Measurements from ENCODE around the gene COBL. TPM values are rescaled to one million over a fixed set of nuclear protein-coding genes. Genes with fewer than 3 reads are reported as not detected.
A peak's percentile ranks its signal among the peaks of the same experiment; 100 is the strongest.

The COBL gene
- total RNA-seq, 6 experiments from 2014 or later, result 21.5 to 35.9 (median 24.6) TPM

DNA sequence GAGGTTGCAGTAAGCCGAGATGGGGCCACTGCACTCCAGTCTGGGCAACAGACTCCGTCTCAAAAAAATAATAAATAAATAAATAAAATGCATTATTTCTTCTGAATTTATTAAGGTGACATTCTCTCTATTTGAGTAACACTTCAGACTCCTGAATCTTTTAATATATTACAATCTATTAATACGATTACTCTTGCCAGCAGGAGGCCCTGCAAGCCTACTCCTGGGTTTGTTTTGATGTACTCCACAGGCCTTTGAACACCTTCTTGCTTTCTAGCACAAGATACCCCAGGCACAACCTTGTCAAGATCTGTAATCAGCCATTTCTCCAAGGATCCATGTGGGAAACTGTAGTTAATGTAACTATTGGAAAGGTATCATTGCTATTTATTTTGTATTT lies 63.5 kb downstream of the COBL start:
- intact Hi-C loops (cut with DNase I), result no loop called here
- Histone ChIP-seq H3K9me3 (no peaks in the 10 kb centered on the region), H3K27ac (no peak overlapping the region), H3K27me3 (no peaks in the 10 kb centered on the region), H3K4me1 (peaks cover 0 to 6% (median 0%) of the 10 kb centered on the region in 4 donors), H3K36me3 (no peaks in the 10 kb centered on the region), H3K4me3 (no peak overlapping the region)
- WGBS (ENCODE audit: insufficient coverage, low coverage, low lambda C conversion rate, missing lambda C conversion rate), result 83% methylated on average over 3 of the region's 3 CpGs
- no peak for DNase-seq
- peak; percentile 24 to 60 (median 55) for ATAC-seq
- TF ChIP-seq, protein P1, sequence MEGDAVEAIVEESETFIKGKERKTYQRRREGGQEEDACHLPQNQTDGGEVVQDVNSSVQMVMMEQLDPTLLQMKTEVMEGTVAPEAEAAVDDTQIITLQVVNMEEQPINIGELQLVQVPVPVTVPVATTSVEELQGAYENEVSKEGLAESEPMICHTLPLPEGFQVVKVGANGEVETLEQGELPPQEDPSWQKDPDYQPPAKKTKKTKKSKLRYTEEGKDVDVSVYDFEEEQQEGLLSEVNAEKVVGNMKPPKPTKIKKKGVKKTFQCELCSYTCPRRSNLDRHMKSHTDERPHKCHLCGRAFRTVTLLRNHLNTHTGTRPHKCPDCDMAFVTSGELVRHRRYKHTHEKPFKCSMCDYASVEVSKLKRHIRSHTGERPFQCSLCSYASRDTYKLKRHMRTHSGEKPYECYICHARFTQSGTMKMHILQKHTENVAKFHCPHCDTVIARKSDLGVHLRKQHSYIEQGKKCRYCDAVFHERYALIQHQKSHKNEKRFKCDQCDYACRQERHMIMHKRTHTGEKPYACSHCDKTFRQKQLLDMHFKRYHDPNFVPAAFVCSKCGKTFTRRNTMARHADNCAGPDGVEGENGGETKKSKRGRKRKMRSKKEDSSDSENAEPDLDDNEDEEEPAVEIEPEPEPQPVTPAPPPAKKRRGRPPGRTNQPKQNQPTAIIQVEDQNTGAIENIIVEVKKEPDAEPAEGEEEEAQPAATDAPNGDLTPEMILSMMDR (IDR thresholded peaks at IDR 0.05), result peak in 3 of 4 donors; percentile 24 to 28 (median 25)
- TF ChIP-seq POLR2A (IDR thresholded peaks at IDR 0.05), result no peak

DNA sequence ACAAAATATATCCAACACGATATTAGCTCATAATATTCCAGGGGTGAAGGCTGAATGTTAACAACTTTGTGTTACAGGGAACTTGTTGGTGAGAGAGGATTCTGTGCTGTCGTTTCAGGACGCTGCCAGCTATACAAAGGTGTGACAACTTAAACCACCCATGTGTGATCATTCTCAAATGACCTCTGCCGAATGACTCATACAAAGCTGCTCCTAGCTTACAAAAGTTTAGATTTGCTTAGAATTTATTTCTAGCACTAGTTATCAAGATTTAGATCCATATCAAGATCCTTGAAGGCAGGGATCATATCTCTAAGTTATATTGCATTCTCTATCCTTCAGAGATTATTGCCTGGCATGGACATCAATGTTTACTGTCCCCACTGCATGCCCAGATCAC lies 65.3 kb downstream of the COBL start:
- intact Hi-C loops (cut with DNase I), result no loop called here
- Histone ChIP-seq H3K36me3 (no peaks in the 10 kb centered on the region), H3K27me3 (no peaks in the 10 kb centered on the region), H3K4me3 (no peak overlapping the region), H3K4me1 (peaks cover 0 to 6% (median 0%) of the 10 kb centered on the region in 4 donors), H3K9me3 (no peaks in the 10 kb centered on the region), H3K27ac (no peak overlapping the region)
- peak in 3 of 4 donors; percentile 20 to 51 (median 48) for ATAC-seq
- no peak for TF ChIP-seq POLR2A (IDR thresholded peaks at IDR 0.05)
- TF ChIP-seq, protein P1 (IDR thresholded peaks at IDR 0.05), result no peak
- DNase-seq, result no peak
- 74% methylated on average over 4 of the region's 4 CpGs for WGBS (ENCODE audit: insufficient coverage, low coverage, low lambda C conversion rate, missing lambda C conversion rate)

DNA sequence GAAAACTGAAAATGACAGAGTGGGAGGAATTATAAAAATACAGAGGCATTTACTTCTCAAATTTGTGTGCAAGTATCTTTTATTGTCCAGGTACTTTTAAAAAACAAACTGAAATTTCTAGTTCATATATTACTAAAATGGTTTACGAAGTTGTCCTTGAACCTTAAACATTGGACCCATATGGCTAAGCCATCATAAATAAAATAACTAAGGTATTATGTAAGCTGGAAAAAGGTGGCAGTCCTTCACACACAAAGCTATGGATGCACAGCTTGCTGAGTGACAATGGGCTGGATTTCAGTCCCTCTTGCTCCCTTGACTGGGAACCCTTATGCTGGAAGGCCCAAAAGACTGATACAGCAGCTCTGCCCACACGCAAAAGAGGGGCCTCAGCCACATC lies 66.1 kb downstream of the COBL start:
- TF ChIP-seq, protein P1 (IDR thresholded peaks at IDR 0.05), result no peak
- no peak for TF ChIP-seq POLR2A (IDR thresholded peaks at IDR 0.05)
- intact Hi-C loops (cut with DNase I), result no loop called here
- Histone ChIP-seq H3K27ac (no peak overlapping the region), H3K27me3 (no peaks in the 10 kb centered on the region), H3K36me3 (no peaks in the 10 kb centered on the region), H3K9me3 (no peaks in the 10 kb centered on the region), H3K4me1 (peaks cover 0 to 6% (median 0%) of the 10 kb centered on the region in 4 donors), H3K4me3 (no peak overlapping the region)
- no peak for ATAC-seq
- 57% methylated on average over 2 of the region's 2 CpGs for WGBS (ENCODE audit: insufficient coverage, low coverage, low lambda C conversion rate, missing lambda C conversion rate)
- DNase-seq, result no peak

DNA sequence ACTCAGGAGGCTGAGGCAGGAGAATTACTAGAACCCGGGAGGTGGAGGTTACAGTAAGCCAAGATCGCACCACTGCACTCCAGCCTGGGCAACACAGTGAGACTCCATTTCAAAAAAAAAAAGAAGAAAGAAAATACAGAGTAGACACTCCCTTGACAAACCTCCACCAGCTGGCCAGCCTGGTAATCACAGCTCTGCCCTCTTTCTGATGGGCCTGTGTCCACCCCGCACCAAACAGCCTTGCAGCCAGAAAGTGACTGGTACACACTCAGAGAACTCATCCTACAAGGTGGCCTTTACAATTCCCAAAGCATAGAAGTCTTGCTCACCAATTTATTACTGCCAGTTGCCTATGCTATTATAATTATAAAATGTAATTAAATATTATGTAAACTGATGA lies 66.6 kb downstream of the COBL start:
- H3K4me1 ChIP-seq, result peaks cover 0 to 6% (median 0%) of the 10 kb centered on the region in 4 donors
- 93% methylated on average over 3 of the region's 3 CpGs for WGBS (ENCODE audit: insufficient coverage, low coverage, low lambda C conversion rate, missing lambda C conversion rate)
- no peak overlapping the region for H3K27ac ChIP-seq
- intact Hi-C loops (cut with DNase I), result no loop called here
- no peak for TF ChIP-seq POLR2A (IDR thresholded peaks at IDR 0.05)
- TF ChIP-seq, protein P1 (IDR thresholded peaks at IDR 0.05), result no peak
- DNase-seq (no peak), ATAC-seq (peak in 2 of 4 donors; percentile 21 to 25)
- H3K9me3 ChIP-seq, result no peaks in the 10 kb centered on the region
- no peaks in the 10 kb centered on the region for H3K36me3 ChIP-seq
- no peak overlapping the region for H3K4me3 ChIP-seq
- H3K27me3 ChIP-seq, result no peaks in the 10 kb centered on the region

All from right lobe of liver (tissue), 6 donors.